Stimulated activated CD8-positive, alpha-beta memory T cell treated with anti-CD3 and anti-CD28 coated beads, Interleukin-15, amount 100 ng/mL, for 24 hours (primary cell): ENCODE data around the gene RAB31.
"Not testable (repeated sequence)": the region's sequence is repeated elsewhere in the genome, so short reads cannot be mapped to it uniquely, and the experiment has no call there.

Experiments used
- DNase-seq: peaks from one replicate; pipeline ENCODE4 v3.0.0-alpha.2; 2020; ENCODE audit warnings: low read depth

RAB31 gene, protein sequence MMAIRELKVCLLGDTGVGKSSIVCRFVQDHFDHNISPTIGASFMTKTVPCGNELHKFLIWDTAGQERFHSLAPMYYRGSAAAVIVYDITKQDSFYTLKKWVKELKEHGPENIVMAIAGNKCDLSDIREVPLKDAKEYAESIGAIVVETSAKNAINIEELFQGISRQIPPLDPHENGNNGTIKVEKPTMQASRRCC

DNA sequence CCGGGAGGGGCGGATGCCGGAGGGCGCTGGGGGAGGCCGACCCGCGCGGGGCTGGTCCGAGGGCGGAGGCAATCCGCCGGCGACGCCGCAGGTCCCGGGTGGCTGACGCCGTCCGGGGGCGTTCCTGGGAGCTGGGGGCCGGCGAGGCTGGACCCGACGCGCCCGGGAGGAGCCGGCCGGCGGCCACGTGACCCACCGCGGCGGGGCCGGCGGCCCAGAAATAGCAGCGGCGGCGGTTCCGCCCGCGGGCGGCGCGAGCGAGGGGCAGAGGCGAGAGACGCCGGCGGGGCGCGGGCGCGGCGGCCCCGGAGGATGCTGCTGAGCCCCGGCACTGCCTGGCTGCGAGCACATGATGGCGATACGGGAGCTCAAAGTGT is at the start of gene RAB31:
TSS of gene RAB31 (plus strand) at position 245 of the 377 bp plus-strand sequence. CDS start at position 350, 105 bp downstream.
- no peak for DNase-seq

DNA sequence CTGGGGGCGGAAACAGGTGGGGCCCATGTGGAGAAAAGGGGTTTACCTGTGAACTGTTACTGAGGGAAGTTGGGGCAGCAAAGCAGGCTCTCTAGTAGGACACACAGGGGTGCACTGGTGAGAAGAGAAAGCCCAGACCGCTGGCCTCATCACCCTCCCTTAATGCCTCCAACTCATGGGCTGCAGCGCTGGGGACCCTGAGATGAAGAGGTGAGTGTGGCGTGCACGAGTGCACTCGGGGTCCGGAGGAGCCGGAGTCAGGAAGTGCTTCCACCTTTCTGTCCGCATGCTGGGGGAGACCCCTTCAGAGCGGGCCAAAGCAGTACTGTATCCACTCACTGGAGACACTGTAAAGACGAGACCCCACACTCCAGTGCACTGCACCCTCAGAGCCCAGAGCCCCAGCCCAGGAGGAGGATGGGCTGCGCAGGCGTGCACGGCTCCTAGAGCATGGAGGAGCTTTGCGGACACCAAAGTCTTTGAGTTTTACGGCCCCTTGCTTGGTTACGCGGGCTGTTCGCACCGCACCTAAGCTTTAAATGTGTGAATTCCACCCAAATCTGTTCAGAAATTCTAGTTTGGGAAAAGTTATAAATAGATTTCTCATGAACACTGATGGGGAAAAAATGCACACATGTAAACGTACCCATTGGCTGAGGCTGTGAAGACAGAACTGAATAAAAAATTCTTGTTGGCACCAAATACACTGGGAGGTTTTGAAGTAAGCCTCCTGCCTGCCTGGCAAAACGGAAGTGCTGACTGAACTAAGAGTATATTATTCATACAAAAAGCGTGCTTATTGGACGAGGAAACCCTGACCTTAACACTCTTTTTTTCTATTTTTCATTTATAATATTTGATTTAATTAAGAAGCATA is 48.4 kb upstream of the RAB31 start:
- DNase-seq: no peak

DNA sequence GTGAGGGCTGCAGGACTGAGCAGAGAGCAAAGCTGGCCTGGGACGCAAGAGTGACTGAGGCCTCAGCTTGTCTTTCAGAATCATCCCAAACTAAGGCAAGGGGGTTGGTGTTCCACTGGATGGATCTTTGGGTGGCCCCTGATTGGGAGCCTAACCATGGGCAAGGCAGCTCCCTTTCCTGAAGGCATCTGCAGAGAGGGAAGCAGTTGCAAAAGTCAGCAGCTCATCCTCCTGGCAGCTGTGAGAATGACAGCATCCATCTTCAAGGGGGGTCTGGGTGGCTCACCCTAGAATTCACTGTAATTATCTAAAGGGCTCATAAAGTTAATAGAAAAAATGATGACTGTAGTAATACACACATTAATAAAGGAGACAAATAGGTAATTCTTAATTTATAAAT is 46.5 kb upstream of the RAB31 start:
- DNase-seq: no peak

DNA sequence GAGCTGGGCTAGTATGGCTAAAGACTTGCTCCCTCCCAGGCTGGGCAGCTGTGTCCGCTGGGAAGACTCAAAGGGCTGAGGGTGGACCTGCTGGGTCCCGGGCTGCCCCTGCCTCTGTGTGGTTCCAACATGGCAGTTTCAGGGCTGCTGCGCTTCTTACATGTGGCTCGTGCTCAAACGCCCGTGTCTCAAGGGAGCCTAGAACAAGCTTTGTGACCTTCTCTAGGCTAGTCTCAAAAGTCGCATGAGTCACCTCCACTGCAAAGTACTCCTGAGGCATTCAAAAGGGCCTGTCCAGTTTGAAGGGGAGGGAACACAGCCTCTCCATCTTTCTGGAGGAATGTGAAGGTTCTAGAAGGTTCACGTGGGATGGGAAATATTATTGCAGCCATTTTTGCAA is 44.7 kb upstream of the RAB31 start:
- no peak for DNase-seq

DNA sequence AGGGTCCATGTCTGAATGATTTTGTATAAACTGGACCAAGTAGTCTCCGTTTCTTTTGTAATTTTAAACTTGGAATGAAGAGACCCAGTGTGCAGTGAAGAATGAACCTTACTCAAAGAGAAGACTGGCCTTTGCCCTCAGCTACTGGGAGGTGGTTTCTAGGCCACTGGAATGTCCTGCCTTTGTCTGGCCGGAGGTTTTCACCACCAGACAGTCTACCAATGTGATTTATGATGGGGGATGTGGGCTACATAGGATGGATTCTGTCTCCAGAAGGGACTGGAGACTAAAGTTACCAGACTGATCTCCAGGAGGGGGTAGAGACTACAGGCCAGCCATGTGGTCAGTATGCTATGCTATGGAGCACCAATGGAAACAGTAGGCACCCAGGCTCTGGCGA is 42.8 kb upstream of the RAB31 start:
- no peak for DNase-seq

DNA sequence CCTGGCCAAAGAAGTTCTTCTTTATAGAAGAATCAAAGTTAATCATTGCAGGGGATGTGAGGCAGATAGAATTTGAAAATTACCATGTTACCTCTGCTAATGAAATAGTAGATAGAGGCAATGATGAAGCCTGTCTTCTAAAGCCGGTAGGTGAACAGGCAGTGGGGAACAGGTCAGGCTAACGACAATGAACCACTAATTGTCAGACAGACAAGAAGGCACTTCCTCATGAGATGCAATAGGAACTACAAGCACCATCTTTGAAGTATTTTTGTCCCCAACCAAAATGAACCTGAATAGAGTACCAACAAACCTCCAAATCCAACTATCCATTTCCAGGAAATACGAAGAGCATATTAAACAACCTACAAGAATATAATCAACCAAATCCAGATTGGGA is 41.6 kb upstream of the RAB31 start:
- DNase-seq: no peak

DNA sequence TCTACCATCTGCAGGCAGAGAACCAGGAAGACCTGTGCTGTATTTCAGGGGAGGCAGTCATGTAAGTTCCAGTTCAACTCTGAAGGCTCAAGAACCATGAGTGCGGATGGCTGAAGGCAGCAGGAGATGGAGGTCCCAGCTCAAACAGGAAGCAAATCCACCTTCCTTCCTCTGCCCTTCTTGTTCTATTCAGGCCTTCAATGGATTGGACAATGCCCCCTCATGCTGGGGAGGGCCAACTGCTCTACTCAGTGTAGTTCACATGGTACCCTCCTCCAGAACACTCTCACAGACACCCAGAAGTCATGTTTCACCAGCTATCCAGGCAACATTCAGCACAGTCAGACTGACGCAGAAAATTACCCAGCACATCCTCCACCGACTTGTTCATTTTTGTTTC is 39.1 kb upstream of the RAB31 start:
- DNase-seq: no peak

DNA sequence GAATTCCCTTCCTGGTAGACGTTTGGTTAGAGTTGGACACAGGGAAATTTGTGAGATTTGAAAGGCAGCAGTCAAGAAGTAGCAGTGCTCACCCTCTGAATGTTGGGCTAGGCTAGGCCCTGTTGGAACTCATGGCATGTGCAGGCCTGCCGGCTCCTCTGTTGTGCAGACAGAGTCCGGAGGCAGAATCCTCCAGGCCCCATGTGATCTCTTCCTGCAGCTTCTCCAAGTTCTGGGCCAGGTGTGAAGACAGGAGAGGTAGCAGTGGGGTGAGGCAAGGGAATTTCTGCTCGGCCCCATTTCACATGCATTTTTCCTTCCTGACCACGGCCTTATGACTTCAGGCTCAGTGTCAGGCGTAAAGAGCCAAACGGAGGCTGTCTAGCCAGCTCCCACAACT is 36.9 kb upstream of the RAB31 start:
- DNase-seq: no peak

DNA sequence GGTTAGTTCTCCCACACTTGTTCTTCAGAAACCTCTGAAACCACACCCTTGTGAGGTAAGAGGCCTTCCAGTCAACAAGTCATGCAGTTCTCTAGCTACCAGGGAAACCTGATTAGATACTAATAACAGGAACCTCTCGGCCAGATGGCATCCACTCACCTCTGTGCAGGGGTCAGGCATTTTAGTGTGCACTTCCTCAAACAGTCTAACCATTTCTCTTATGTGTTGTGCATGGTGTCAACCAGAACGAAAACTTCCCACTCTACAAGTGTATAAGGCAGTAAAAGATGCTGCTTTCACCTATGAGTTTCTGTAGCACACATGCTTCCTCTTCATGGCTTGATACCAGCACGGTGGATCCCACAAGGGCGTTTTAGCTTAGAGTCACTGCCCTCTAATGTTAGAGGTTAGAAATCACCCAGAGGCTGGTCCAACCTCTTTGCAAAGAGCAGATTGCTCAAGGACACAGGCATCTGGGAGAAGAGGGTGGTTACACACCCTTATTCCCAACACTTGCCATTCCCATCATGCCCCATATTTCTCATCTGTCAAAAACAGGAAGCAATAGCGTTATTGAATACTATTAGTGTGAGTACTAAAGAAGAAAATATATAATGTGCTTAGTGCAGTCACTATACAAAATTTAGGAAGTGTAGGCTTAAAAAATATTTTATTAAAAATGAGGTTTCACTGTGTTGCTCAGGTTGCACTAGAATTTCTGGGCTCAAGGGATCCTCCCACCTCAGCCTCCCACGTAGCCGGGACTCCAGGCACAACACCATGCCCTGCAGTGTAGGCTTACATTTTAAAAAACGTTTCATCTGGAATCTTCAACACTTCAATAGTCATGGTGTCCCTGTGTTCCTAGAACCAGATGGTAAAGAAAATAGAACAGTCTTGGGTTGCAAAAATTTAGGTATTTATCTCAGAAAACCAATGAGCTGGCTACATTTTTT is 34.5 kb upstream of the RAB31 start:
- DNase-seq: no peak

DNA sequence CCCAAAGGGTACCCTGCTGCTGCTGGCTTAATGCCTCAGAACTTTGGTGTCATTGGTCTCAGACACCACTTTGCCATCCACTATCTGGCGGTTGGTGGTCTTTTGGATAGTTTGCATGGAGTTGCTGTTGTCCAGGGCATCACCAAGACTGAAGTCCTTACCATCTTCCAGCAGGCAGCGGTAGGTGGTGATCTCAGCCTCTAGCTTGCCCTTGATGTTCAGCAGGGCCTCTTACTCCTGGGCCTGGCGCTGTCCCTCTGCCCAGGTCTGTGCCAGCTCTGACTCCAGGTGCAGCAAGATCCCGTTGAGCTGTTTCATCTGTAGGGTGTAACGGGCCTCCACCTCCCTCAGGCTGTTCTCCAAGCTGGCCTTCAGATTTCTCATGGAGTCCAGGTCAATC is 29.9 kb upstream of the RAB31 start:
- DNase-seq: not testable (repeated sequence)

DNA sequence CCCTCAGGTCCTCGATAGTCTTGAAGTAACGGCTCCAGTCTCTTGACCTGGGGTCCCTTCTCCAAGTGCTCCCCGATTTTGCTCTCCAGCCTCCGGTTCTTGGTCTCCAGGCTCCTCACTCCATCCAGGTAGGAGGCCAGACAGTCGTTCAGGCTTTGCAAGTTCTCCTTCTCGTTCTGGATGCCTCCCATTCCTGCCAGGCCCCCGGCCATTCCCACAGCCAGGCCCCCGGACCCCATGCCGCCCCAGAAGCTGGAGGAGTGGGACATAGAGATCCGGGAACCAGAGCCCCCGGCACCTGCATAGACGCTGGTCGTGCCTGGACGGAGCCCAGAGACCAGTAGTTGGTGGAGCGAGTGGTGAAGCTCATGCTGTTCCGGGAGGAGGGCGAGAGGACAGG is 29.0 kb upstream of the RAB31 start:
- DNase-seq: no peak

DNA sequence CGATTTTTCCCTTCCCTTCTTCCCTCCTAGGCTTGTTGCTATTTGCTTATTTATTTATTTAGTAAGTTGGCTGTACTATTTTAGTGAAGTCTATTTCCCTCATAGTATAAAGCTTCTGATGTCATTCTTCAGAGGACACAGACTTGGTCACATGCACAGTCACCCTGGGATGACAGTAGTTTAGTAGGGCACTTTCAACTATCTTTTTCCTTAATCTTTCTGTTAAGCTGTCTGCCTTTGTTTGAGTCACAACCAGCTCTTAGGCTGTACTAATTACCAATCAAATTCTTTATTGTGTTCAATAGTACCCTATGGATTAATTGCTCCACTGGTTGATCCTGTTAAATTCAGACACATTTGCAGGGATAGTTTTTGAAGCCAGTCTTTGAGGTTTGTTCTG is 26.9 kb upstream of the RAB31 start:
- no peak for DNase-seq

DNA sequence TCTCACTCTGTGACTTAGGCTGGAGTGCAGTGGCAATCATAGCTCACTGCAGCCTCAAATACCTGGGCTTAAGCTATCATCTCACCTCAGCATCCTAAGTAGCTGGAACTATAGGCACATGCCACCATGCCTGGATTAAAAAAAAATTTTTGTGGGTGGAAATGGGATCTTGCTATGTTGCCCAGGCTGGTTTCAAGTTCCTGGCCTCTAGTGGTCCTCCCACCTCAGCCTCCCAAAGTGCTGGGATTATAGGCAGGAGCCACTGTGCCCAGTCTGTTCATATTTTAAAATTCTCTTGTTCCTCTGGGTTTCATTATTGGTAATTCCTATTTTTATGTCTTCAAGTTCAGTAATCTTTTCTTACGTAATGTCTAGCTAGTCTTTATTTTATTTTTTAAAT is 25.5 kb upstream of the RAB31 start:
- no peak for DNase-seq

DNA sequence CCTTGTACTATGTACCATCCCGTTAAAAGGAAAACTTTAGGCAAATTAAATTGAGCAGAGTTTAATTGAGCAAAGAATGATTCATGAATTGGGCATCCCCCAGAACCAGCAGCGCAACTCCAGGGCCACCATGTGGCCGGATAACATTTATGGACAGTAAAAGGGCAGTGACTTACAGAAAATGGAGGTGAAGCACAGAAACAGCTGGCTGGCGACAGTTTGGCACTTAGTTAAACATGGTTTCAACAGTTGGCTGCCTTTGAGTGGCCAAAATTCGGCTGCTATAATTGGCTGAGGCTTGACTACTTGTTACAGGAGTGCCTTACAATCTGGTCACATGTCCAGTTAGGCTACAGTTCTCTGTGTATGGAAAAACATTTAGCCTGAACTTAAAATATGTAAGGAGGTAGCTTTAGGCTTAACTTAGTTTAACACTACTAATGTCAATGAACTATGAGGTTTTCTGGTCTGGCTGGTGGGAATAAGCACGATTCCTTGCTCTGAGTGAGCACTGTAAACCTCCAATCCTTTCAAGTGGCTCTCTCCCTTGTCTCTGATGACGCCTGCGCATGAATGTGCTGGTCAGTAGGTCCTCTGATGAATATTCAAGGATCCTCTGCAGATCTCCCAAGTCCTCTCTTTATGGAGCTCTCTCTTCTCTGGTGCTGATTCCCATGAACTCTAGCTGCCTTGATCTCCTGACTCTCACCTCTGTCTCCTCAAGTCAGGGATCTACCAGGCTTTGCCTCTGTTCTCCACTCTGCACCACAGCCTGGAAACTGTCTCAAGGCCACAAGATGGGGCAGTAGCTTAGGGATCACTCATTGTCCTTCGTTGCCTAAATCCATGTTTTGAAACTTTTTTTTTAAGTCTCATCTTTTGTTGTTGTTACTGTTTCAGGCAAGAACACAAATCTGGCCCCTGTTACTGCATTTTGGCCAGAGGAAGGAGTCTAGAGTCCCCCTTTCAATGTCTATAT is 24.4 kb upstream of the RAB31 start:
- no peak for DNase-seq

DNA sequence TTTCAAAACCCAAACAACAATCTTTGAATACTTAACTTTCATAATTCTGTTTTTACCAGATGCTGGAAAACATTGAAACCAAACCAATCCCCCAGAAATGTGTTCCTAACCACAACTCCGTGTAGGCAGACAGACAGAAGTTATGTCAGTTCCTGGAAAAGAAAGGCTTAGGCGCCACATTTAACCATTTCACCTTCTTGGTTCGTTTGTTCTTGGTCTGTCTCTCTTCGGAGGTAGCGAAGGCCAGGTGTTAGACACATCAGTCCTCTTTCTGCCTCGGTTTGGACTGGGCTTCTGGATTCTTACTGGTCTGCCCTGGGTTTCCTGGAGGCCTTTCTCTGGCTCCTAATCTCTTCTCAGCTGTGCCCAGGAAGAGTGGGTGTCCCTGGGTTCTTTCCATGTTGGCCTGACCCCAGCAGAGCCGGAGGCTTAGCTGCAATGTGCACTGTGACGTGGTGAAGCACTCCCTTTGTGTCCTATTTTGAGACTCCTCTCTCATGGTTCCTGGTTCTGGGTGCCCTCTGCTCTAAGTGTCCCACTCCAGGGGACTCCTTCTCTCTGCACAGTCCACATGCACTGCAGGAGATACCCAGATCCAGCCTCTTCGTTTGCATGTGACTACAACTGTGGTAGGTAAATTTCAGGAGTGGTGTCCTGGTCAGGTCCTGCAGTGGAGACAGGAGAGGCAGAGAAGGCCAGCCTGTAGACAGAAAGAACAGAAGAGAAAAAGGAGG is 23.1 kb upstream of the RAB31 start:
- DNase-seq: no peak

DNA sequence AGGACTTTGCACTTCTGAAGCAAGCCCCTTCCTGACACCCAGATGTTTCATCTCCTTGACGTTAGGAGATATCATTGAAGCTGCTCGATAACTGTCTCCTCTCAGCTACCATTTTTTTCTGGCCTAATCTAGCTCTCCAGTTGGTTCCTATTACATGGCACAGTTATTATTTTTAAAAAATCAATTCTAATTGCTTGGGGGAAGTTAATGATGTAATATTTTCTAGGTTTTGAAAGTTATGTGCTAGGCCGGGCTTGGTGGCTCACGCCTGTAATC is 22.5 kb upstream of the RAB31 start:
- DNase-seq: no peak

DNA sequence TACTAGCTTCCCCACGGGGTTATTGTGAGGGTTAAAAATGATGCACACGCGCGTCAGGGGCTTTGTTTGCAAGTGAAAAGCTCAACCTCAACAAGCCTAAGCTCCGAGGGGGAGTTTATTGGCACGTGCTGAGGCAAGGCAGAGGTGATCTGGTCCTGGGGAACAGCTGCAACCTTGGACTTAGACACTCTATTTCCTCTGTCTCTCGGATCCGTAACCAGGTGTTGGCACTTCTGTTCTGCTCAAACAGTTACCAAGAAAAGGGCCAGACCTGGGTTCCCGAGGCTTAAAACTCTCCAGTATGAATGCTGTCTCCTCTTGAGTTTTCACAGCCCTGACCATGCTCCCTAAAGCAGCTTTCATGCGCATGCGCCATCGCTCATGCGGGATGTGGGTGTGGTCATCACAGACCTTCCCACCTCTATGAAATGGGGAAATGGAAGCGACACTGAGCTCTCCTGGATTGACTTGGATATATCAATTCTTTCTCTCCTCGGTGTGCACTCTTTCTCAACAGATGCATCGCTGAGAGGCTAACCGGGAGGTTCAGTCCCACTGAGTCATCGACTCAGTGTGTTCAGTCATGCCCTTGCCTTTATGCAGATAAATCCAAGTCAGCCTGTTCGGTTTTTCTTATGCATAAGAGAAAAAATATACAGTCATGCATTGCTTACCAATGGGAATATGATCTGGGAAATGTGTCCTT is 19.9 kb upstream of the RAB31 start:
- DNase-seq: no peak

DNA sequence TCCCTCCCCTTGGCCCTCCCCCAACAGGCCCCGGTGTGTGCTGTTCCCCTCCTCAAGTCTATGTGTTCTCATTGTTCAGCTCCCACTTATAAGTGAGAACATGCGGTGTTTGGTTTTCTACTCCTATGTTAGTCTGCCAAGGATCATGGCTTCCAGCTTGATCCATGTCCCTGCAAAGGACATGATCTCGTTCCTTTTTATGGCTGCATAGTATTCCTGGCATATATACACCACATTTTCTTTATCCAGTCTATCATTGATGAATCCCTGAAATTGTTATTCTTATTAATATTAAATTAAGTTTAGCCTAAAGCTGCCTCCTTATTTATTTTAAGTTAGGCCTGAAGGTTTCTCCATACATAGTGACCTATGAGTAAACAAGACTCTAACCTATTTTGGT is 18.8 kb upstream of the RAB31 start:
- DNase-seq: no peak

DNA sequence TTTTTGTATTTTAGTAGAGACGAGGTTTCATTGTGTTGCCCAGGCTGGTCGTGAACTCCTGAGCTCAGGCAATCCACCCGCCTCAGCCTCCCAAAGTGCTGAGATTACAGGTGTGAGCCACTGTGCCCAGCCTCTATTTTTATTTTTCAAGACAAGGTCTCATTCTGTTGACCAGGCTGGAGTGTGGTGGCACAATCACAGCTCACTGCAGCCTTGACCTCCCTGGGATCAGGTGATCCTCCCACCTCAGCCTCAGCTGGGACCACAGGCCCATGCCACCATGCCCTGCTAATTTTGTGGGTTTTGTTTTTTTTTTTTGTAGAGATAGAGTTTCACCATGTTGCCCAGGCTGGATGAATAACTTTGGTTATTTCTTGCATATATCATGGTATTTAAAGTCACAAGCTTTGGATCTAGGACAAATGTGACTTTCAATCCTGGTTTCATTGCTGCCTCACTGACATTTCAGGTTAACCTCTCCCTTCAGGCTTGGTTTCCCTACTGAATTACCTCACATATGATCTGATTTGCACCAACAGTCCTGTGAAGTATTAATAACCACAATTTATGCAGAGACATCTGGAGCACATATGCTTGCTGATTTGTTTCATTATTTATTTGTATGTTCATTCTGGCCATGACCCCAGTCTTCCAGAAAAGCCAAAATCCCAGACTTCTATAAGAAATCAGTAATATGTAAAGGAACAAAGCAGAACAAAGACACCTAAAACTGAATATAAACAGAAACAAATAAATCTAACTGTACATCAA is 17.5 kb upstream of the RAB31 start:
- DNase-seq: no peak

DNA sequence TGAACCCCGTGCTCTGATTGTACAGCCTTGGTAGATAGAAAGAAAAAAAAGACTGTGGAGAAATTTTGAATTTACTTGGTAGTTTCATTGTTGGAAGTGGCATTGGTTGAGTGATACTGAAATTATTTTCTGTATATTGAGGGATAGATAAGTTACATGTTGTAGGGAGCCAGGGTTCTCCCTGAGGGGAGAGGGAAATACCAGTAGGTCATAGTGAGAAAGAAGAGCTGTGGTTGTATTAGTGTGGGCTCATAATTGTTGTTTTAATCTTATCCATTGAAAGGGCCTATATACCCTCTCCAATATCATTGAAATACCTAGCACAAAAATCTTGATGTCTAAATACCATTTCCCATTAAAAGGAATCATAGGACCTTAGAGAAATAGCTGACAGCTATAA is 16.9 kb upstream of the RAB31 start:
- no peak for DNase-seq
